DOHH2 (cell line): ENCODE measurements around the gene GNG8.

Experiments
- EZH2phosphoT487 ChIP-seq: fragments of 200-600 bp; sonication (generic); IDR thresholded peaks from 2 replicates; pipeline ENCODE4 v1.6.1; 2017; ENCODE audit warnings: borderline replicate concordance, mild to moderate bottlenecking, antibody characterized with exemption, low read length, moderate library complexity, mixed read lengths
- TF ChIP-seq, protein P1 (sequence below): fragments of 200-600 bp; sonication (generic); IDR thresholded peaks from one replicate; pipeline ENCODE4 v1.5.1; 2014; ENCODE audit warnings: antibody characterized with exemption, mild to moderate bottlenecking, low read depth, low read length; ENCODE audit not compliant: poor library complexity, severe bottlenecking

DNA sequence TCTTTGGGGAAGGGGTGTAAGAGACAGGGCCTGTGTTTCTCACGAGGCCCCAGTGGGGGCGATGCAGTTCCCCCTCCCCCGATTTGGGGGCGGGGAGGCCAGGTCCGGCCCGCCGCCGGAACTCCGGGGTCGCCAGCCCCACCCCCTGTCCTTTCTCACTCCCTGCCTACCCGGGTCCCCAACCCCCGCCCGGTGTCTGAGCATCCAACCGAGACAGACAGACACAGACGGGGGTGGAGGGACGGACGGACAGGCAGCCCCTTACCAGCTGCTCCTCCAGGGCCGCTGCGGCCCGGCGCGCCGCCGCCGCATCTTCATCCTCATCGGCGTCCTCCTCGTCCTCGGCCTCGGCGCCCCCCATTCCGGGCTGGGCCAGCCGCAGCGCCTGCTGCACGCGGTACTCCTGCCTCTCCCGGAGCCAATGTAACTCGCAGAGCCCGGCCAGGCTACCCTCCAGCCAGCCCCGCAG, 24.6 kb upstream of the GNG8 start:
- TF ChIP-seq, protein P1, sequence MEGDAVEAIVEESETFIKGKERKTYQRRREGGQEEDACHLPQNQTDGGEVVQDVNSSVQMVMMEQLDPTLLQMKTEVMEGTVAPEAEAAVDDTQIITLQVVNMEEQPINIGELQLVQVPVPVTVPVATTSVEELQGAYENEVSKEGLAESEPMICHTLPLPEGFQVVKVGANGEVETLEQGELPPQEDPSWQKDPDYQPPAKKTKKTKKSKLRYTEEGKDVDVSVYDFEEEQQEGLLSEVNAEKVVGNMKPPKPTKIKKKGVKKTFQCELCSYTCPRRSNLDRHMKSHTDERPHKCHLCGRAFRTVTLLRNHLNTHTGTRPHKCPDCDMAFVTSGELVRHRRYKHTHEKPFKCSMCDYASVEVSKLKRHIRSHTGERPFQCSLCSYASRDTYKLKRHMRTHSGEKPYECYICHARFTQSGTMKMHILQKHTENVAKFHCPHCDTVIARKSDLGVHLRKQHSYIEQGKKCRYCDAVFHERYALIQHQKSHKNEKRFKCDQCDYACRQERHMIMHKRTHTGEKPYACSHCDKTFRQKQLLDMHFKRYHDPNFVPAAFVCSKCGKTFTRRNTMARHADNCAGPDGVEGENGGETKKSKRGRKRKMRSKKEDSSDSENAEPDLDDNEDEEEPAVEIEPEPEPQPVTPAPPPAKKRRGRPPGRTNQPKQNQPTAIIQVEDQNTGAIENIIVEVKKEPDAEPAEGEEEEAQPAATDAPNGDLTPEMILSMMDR: no peak
- TF ChIP-seq EZH2phosphoT487: peak; percentile 72; the same call in 1 of the 2 replicates
